GM10847 (cell line): ENCODE data around the gene DLG1.

Experiments
- POLR2A ChIP-seq: IDR thresholded peaks from 2 replicates; pipeline ENCODE4 v1.6.1; 2011; ENCODE audit not compliant: insufficient read length; ENCODE audit errors: extremely low read depth

DLG1 gene

DNA sequence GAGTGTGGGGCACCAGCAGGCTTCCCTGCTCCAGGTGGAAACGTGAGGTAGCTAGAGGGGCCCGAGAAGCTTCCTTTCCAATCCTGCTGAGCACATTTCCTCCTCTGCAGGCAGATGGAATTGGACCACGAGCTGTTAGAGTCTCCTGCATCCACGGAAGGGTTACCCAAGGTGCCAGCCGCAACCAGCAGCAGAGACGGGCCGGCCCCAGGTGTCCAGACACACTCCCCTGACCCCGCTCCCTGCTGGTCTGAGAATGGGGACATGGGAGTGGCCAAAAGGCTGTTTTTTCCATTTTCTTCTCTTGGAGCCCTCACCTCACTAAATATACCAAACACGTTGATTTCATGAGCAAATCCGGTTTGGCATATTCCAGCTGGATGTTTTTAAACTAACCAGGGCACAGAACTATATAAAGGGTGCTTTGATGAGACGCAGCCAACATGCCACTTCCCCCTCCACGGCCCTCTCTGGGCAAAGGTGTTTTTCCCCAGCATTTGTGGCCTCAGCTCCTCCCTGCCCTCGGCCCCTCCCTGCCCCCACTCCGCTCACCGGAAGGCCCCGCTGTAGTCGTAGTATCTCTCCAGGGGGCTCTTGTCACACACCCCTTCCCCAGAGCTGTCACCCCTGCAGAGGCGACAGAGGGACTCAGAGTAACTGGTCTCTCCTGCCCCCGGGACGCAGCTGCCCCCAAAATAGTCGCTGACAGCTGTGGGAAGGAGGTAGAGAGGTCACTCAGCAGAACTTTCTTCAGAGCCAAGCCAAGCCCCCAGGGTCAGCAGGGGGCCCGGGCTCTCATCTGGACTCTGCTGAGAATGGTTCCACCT lies 275.8 kb downstream of the DLG1 start:
- no peak for TF ChIP-seq POLR2A

DNA sequence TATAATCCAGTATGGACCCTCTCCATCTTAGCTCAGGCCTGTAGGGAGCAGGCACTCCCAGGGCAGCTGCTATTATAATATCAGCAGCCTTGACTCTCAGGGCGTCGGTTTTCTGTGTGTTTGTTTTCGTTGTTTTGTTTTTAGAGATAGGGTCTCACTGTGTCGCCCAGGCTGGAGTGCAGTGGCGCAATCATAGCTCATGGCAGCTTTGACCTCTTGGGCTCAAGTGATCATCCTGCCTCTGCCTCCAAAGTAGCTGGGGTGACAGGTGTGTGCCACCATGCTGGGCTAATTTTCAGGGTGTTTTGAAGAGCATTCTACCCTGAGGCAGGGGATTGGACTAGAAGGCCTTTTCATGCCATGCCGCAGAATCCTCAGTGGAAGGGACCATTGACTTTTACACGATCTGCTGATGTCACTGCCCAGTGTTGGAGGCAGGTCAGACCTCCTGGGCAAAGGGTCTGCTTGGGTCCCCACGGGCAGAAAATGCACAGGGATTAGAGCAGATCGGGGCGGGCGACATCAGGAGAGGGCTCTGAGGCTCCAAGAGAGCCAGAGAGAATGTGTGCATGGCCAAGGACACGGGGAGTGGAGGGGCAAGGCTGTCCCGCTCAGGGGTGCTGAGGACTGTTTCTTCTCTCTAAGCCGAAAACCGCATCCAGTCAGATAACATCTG lies 276.5 kb downstream of the DLG1 start:
- TF ChIP-seq POLR2A = no peak

DNA sequence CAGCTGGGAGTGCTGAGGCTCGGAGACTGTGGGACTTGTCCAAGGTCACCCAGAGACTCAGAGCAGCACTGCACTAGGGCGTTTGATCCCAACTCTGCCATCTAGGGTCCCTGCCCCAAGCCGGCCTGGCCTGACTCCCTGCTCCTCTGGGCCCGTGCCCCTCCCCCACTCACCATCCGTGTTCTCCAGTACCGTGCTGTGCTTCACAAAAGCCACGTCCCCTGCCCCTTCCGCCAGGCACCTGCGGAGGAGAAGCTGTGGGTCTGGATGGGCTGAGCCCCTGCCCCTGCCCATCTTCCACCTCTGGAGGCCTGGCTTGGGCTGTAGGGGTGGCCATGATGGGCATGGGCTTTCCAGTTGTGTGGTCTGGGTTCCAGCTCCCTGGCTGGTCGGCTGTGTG lies 277.2 kb downstream of the DLG1 start:
- peak; percentile 6 for TF ChIP-seq POLR2A

DNA sequence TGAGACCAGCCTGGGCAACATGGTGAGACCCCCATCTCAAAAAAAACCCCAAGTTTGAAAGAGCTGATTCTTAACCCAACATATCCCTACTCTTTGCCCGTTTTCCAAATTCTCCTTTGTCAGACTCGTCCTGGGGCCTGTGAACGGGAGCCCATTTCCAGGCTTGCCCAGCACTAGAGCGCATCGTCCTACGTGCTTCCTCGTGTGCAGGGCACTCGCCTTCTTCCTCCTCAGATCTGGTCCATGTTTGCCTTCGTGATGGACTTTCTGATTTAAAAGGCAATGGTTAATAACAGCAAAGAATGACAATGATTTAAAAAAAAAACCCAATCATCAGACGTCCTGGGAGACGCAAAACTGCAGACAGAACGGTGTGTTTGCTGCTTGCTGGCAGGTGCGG lies 278.9 kb downstream of the DLG1 start:
- no peak for TF ChIP-seq POLR2A

DNA sequence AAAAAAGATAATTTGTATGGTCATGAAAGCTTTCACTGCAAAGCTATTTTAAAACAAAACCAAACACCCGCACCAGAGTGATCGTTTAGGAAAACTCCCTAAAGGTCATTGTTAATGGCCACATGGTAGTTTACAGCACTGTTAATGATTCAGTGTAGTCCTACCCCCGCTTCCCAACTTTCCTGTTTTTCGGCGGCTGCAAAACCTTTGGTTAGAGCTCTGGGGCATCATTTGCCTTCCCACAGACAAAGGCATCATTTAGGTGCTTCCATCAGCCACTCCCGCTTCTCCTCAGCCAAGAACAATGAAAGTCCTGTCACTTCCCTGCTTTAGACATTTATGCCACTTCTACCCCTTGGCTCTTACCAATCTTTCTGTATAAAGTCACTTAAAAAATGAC lies 279.4 kb downstream of the DLG1 start:
- no peak for TF ChIP-seq POLR2A

DNA sequence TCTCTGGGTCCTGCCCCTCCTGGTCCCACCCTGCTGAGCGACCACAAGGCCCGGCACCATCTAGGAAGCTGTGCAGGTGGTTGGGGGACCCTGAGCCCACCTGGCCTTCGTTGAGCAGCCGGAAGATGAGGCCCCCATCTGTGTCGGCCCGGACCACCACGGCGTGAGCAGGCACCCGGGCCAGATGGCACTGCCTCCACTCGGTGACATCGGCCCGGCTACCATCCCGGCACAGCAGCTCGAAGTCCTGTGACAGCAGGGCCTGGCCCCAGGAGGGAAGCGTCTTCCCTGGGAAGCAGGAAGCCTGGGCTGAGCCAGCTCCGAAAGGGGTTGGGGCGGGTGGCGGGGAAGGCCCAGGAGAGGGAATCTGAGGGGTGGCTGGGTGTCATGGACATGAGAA lies 281.4 kb downstream of the DLG1 start:
- no peak for TF ChIP-seq POLR2A

DNA sequence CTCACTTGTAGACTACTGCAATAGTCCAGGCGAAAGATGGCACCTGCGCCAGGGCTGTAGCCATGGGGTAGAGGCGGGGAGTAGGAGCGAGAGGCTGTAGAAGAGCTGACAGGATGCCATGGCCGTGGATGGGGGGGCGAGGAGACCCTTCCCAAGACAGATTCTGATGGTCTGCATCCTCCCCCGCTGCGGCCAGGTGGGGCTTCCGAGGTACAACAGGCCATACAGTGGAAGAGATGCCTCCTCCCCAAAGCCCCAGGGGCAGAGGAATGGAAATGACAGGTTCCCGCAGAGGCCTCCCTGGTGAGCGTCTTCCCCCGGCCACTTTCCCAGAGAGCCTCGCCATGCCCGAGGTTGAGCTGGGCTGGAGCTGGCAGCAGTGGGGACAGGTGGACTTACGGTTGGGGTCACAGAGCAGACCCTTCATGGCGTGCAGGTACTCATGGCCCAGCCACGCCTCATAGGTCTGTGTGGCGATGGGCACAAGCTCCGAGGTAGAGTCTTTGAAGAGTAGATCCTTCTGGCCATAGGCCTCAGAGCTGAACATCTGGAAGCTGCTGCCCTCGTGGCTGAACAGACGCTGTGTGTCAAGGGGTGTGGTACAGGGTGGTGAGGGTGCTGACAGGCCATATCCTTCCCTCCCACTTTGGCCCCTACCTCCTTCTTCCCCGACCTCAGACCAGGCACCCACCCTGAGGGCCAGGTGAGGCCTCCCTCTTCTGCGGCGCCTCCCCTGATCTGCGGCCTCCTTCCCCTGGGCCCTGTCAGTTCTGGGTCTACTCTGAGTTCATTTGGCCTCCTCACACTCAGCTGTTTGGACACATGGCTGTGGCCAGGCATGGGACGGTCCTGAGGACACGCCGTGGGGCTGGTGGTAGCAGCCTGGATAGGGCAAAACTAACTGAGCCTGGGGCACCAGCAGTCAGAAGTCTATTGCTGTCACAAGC lies 282.3 kb downstream of the DLG1 start:
- no peak for TF ChIP-seq POLR2A

DNA sequence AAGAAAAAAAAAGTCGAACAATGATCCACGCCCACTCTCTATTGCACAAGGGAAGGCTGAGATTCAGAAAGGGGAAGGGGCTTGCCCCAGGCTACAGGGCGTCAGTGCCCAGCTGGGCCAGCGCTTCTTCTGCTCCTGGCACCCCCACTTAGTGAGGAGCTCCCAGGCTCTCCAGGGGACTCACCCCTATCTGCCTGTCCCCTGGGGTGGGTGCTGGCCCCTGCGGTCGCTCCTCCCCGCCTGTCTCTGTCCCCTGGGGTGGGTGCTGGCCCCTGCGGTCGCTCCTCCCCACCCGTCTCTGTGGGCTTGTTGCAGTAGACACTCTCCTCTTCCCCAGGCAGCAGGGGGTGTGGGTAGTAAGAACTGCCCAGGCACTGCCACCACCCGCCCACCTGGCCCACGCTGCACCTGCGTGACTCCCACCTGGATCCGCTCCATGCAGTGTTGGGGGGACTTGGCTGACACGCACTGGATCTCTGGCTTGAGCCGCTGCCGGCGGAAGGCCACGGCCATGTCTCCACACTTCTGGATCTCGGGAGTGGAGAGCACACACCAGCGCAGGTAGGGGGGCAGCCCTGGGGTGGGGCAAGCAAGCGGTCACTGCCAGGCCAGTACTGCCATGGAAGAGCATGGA lies 283.4 kb downstream of the DLG1 start:
- no peak for TF ChIP-seq POLR2A

DNA sequence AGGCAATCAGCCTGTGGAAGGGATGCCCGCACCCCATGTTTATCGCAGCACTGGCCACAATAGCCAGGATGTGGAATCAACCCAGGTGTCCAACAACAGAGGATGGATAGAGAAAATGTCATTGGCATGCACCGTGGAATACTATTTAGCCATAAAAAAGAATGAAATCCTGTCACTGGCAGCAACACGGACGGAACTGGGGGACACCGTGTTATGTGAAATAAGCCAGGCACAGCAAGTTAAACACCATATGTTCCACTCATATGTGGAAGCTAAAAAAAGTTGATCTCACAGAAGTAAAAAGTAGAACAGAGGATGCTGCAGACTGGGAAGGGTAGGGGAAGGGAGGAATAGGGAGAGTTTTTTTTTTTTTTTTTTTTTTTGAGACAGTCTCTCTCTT lies 284.4 kb downstream of the DLG1 start:
- no peak for TF ChIP-seq POLR2A

DNA sequence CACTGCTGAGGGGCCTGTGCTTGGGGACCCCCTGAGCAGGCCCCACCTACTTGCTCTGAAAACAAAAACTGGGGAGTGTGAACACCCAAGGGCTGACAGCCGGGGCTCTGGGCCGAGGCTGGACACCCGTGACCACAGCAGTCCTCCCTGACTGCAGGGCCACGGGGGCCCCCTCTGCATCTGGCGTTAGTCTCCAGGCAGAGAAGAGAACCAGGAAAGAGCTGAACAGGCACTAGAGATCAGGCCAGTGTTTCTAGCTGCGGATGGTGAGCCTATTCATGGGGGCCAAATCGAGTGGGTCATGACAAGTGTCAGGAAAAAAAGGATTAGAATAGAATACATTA lies 285.9 kb downstream of the DLG1 start:
- TF ChIP-seq POLR2A = no peak

DNA sequence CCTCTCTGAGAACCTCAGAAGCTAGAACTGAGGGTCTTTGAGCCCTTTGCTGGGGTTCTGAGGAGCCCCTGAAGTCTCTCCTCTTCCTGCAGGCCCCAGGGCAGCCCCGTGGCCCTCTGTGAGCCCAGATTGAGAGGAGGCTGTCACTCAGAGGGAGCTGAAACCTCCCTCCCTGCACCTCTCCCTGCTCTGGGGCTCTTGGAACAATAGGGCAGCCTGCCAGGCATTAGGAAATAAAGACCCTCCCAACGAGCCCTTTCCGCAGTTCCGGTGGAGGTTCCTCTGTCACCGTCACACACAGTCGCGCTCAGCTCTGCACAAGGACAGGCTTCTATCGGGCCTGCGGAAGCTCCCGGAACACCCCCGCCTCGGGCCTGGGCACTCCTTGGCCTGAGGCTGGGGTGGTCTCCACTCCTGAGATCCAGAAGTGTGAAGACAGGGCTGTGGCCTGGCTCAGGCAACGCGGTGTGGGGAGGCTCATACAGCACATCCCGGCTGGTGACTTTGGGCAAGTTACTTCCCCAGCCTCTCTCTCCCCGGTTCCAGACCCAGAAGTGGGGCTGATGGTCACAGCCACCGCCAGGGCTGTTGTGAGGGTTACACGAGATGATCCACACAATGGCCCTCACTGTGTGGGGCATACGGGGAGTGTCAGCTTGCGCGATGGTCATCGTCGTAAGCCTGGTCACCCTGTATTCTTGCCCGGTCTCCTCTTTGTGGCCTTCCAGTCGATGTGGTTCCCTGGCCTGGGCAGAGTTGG lies 286.5 kb downstream of the DLG1 start:
- TF ChIP-seq POLR2A = no peak

DNA sequence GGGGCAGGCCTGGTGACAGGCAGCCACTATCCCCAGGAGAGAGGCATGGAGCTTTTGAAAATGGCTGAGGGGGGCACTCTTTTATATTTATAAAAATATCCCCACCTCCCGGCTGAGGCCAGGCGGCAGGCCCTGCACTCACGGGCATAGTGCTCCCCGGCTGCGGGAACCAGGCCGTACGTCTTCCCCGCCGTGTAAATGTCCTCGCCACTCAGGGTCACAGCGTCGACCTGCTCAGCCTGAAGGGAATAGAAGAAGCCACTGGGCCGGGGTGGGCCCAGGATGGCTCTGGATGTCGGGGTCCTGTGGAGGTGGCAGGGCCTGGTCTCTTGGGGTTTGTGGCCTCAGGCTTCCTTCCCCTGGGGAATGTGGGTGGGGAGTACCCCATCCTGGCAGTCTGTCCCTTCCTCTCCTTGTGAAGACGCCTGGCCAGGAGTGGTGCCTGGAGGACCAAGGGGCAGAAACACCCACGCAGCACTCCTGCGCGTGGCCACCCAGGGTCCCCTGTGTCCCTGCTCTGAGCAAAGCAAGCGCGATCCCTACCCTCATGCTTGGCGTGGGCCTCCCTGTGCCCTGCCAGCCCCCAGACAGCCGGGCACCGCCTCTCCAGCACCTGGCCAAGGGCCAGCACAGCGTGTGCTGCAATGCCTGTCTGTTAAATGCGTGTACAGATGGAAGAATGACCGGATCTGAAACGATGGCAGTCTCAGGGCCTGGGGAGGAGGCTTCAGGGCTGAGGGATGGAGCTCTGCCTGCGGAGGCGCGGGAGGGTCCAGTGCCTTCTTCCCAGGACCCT lies 287.7 kb downstream of the DLG1 start:
- no peak for TF ChIP-seq POLR2A

DNA sequence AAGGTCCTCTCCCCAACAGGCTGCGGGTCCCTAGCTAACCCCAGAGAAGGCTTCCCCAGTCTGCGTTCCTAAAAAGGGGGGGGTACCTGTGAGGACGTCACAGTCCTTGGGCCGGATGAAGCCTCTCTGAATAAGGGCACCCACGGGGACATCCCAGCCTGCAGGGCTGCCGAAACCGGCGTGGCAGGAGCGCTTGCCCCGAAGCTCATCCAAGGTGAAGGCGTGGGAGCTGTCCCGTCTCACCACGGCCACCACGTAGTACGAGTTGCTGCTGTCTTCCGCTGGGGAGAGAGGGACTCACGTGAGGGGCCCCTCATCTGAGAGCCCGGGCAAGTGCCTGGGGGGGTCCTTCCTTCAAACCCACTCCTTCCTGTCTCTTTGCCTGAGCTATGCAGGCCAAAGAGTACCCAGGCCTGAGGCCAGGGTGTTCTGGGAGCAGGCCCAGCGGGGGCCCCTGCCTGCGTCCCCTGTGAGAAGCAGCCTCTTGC lies 288.8 kb downstream of the DLG1 start:
- no peak for TF ChIP-seq POLR2A

DNA sequence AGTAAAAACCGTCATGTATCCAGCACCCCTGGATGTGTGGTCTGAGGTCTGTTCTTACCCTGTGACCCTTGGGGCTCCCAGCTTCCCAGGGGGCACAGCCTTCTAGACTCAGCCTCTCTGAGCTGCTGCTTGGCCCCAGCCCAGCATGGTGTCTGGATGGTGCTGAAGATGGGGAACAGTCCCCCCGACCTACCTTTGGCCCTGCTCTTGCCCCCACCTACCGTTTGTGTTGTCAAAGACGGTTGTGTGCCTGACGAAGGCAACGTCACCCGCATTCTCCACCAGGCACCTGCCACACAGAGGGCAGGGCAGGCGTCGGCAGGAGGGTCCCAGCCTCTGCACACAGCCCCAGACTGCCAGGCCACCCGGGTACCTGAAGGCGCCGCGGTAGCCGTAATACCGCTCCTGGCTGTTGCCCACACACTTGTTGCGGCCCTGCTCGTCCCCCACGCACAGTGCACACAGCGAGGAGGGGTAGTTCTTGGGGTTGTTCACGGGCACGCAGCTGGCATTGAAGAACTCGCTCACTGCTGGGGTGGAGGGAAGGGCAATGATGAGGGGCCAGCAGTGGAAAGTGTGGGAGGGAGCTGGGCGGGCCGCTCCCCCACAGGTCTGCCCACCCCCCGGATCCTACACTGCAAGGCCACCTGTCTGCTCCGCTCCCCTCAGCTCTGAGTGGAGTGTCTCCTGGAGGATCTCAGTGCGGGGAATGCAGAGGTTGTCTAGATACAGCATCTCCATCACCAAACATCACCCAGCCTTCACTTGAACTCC lies 289.8 kb downstream of the DLG1 start:
- no peak for TF ChIP-seq POLR2A
